ENCODE results near the gene PFKM.

- TF ChIP-seq POLR2AphosphoS5 (IDR thresholded peaks at IDR 0.05; ENCODE audit: low read depth, low read length) (no peak), REST (IDR thresholded peaks at IDR 0.05; ENCODE audit: insufficient read depth in 1 of 2, low read depth in 2 of 2, low read length in 2 of 2) (no peak)
Measured at GRCh38 chr12:48072266-48072665, 46.9 kb upstream of the PFKM start.

Measured in PFSK-1 (cell line).